SK-N-MC (cell line): ENCODE data around the gene LBX2.
"Not testable (repeated sequence)": the region's sequence is repeated elsewhere in the genome, so short reads cannot be mapped to it uniquely, and the experiment has no call there.

Source experiments
- DNase-seq: peaks from one replicate; pipeline ENCODE4 v3.0.0-alpha.2; 2011; ENCODE audit warnings: low read depth, low spot score
- H3K27ac ChIP-seq: fragments of 200-600 bp; sonication (generic); 2 replicates; pipeline ENCODE4 v1.5.1; 2016; ENCODE audit warnings: mixed run types
- H3K36me3 ChIP-seq: fragments of 200-600 bp; sonication (generic); 2 replicates; pipeline ENCODE4 v1.6.1; 2017; ENCODE audit warnings: antibody characterized with exemption, low read length, mixed read lengths; ENCODE audit not compliant: insufficient read depth
- H3K4me3 ChIP-seq: fragments of 200-600 bp; sonication (generic); 2 replicates; pipeline ENCODE4 v1.5.1; 2016
- H3K9ac ChIP-seq: fragments of 200-600 bp; sonication (generic); 2 replicates; pipeline ENCODE4 v1.8.0; 2017; ENCODE audit warnings: mixed run types, mixed read lengths; ENCODE audit not compliant: insufficient read length
- H3K9me3 ChIP-seq: fragments of 200-600 bp; sonication (generic); 2 replicates; pipeline ENCODE4 v1.6.1; 2017; ENCODE audit warnings: low read depth, mild to moderate bottlenecking, antibody characterized with exemption, low read length, moderate library complexity, mixed read lengths
- EZH2 ChIP-seq: fragments of 200-600 bp; sonication (generic); IDR thresholded peaks from one replicate; pipeline ENCODE4 v1.6.1; 2017; ENCODE audit warnings: antibody characterized with exemption
- FOXP2 ChIP-seq: optimal IDR thresholded peaks from 2 replicates; pipeline ENCODE3; 2011; ENCODE audit warnings: mild to moderate bottlenecking, moderate library complexity; ENCODE audit not compliant: insufficient read depth; ENCODE audit errors: extremely low read length, control extremely low read depth
- POLR2AphosphoS5 ChIP-seq: IDR thresholded peaks from 2 replicates; pipeline ENCODE4 v1.6.1; 2012; ENCODE audit warnings: mild to moderate bottlenecking, low read depth, low read length, borderline replicate concordance

Gene LBX2

DNA sequence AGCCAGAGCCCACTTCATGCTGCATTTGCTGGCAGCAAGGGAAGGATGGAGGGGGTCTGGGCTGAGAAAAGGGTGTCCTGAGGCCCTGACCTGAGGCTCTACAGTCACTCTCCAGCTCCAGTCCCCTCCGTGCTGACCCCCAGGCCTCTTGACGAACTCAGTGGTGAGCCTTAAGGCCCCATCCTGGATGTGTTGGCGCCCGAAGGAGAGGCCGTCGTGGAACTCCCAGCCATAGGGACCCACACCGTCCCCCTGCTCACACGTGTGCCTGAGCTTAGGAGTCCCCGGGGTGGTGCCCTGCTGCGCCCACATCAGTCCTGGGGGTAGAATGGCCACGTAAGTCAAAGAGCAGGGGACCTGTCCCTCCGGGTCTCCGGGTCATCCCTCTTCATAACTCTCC is 35.0 kb downstream of the LBX2 start:
- Histone ChIP-seq H3K36me3 (peaks cover 17% of the 10 kb centered on the region; the same call in 1 of the 2 replicates), H3K4me3 (peak overlapping the region; percentile 78), H3K27ac (no peak overlapping the region), H3K9ac (peak overlapping the region; percentile 75), H3K9me3 (no peaks in the 10 kb centered on the region)
- TF ChIP-seq EZH2 (no peak), FOXP2 (no peak), POLR2AphosphoS5 (no peak)
- DNase-seq, result no peak

DNA sequence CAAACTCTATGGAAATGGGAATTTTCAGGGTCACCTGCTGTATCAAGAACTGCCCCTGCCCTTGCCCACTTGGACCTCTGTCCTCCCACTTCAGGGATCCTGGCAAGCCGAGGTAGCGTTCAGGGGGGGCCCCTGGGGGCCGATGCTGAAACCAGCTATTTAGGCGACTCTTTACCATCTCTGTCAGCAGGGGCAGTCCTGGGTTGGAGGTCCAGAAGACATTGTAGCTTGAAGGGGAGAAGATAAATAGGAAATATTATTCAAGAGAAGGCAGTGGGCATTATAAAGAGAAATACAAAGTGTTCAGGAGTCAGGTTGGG is 36.7 kb downstream of the LBX2 start:
- Histone ChIP-seq H3K9me3 (no peaks in the 10 kb centered on the region), H3K27ac (no peak overlapping the region), H3K36me3 (peaks cover 17% of the 10 kb centered on the region; the same call in 1 of the 2 replicates), H3K4me3 (no peak overlapping the region), H3K9ac (no peak overlapping the region)
- TF ChIP-seq FOXP2, result no peak
- no peak for DNase-seq

DNA sequence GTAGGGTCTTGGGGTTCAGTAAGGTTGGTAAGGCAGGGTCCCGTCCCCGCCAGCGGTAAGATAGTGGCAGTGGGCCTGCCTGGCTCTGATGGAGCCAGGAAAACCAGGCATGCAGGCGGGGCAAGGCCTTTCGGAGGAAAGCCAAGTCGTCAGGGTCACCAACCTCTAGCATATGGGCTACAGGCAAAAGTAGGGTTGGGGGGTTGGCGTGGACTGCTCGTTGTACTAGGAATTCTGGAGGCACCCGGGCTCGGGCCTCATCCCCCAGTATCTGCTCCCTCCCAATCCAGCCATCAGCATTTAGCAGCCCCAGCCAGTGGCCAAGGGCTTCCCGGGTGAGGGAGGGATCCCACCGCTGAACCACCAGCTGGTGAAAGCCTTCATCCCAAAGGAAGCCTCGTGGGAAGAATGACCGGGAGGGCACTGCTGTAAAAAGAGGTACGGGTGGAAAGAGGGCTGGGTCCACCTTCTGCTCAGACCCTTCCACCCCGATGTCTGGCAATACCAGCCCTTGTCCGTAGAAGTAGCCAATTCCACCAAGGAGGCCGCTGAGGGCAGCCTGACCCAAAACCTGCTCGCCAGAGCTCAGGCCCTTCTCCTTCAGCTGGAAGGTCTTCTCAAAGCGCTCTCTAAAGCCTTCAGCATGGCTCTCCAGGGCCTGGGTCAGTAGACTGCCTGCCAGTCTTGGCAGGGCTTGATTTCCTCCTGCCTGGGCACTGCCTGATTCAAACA is 37.2 kb downstream of the LBX2 start:
- no peak for DNase-seq
- TF ChIP-seq EZH2 (no peak), POLR2AphosphoS5 (no peak), FOXP2 (no peak)
- Histone ChIP-seq H3K27ac (no peak overlapping the region), H3K36me3 (peaks cover 17% of the 10 kb centered on the region; the same call in 1 of the 2 replicates), H3K9me3 (no peaks in the 10 kb centered on the region), H3K9ac (no peak overlapping the region), H3K4me3 (no peak overlapping the region)

GRCh38 chr2:74461187-74462053 is 38.0 kb downstream of the LBX2 start:
- Histone ChIP-seq H3K9me3 (no peaks in the 10 kb centered on the region), H3K9ac (no peak overlapping the region), H3K36me3 (peaks cover 17% of the 10 kb centered on the region; the same call in 1 of the 2 replicates), H3K27ac (no peak overlapping the region), H3K4me3 (no peak overlapping the region)
- no peak for DNase-seq
- TF ChIP-seq POLR2AphosphoS5 (no peak), EZH2 (no peak), FOXP2 (no peak)

DNA sequence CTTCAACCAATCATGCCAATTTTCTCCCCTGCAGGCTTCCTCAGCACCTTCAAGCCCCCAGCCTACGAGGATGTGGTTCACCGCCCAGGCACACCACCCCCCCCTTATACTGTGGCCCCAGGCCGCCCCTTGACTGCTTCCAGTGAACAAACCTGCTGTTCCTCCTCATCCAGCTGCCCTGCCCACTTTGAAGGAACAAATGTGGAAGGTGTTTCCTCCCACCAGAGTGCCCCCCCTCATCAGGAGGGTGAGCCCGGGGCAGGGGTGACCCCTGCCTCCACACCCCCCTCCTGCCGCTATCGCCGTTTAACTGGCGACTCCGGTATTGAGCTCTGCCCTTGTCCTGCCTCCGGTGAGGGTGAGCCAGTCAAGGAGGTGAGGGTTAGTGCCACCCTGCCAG is 39.2 kb downstream of the LBX2 start:
- H3K27ac ChIP-seq, H3K9ac ChIP-seq, H3K9me3 ChIP-seq, H3K4me3 ChIP-seq, DNase-seq: not testable (repeated sequence)
- H3K36me3 ChIP-seq, result peaks cover 17% of the 10 kb centered on the region; the same call in 1 of the 2 replicates

DNA sequence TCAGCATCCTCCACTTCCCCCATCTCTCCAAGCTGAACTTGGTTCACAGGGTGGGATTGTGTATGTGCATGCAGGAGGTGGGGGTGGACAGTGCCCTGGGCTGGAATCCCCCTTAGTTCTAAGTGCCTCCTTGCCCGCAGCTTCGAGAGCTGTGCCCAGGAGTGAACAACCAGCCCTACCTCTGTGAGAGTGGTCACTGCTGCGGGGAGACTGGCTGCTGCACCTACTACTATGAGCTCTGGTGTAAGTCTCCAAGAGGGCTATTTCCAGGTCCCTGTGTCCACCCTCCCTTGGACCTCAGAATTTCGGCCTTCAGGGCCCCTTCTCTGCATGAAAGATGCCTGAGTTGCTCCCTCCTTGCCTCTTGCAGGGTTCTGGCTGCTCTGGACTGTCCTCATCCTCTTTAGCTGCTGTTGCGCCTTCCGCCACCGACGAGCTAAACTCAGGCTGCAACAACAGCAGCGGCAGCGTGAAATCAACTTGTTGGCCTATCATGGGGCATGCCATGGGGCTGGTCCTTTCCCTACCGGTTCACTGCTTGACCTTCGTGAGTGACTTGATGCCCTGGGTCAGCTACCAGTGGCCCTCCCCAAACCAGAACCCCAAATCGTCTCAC is 39.8 kb downstream of the LBX2 start:
- not testable (repeated sequence) for H3K9me3 ChIP-seq, H3K9ac ChIP-seq, H3K27ac ChIP-seq, DNase-seq
- peak overlapping the region; percentile 99 for H3K4me3 ChIP-seq
- peaks cover 17% of the 10 kb centered on the region; the same call in 1 of the 2 replicates for H3K36me3 ChIP-seq

DNA sequence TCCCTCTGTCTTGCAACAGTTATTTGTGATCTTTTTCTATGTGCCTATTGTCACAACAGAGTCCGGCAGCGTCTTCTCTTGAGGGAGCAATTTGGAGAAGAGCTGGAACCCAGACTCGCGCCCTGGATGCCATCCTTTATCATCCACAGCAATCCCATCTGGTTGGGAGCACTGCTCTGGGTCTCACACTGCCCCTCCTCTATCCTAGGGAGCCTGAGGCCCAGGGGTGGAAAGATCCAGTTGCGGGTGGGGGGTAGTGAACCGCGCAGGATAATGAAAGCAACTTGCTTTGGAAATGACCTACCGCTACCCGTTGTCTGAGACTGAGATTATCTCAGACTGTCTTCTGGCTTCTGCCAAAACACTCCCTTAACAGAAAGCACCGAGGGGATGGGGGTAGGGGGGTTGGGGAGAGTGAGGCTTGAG is 40.5 kb downstream of the LBX2 start:
- H3K4me3 ChIP-seq, result peak overlapping the region; percentile 99
- no peak for TF ChIP-seq POLR2AphosphoS5
- no peak for TF ChIP-seq EZH2
- TF ChIP-seq FOXP2, result no peak
- 0 out of 2 replicates have a peak overlapping the region, but pooled peaks have one; percentile 46 for H3K27ac ChIP-seq
- peak overlapping the region; percentile 92 for H3K9ac ChIP-seq
- no peaks in the 10 kb centered on the region for H3K9me3 ChIP-seq
- no peak for DNase-seq
- peaks cover 17% of the 10 kb centered on the region; the same call in 1 of the 2 replicates for H3K36me3 ChIP-seq

GRCh38 chr2:74458132-74458937 is 41.1 kb downstream of the LBX2 start, which contains the start of gene WBP1:
TSS of gene WBP1 (plus strand) at chr2:74458438. CDS start at chr2:74458603, 165 bp downstream.
- TF ChIP-seq EZH2 (no peak), POLR2AphosphoS5 (peak; percentile 0; the same call in 1 of the 2 replicates), FOXP2 (no peak)
- Histone ChIP-seq H3K9me3 (no peaks in the 10 kb centered on the region), H3K4me3 (peak within 1 kb of the TSS; percentile 99), H3K9ac (peak within 1 kb of the TSS; percentile 92), H3K36me3 (peaks cover 17% of the 10 kb centered on the region; the same call in 1 of the 2 replicates), H3K27ac (peak within 1 kb of the TSS; percentile 65)
- DNase-seq, result peak; percentile 100
